GM21360 (cell line): ENCODE measurements around the gene H2BK1.

Experiments
- ATAC-seq: cut with Tn5 transposase; IDR thresholded peaks from one replicate; pipeline ENCODE4 v1.9.1; 2021; ENCODE audit warnings: mild to moderate bottlenecking, moderate library complexity; ENCODE audit not compliant: unreplicated experiment

Gene H2BK1

GRCh38 chr7:151179946-151180345 lies 30.3 kb downstream of the H2BK1 start:
- no peak for ATAC-seq

GRCh38 chr7:151179287-151179860 lies 30.9 kb downstream of the H2BK1 start:
- ATAC-seq = no peak

GRCh38 chr7:151178831-151179230 lies 31.5 kb downstream of the H2BK1 start:
- ATAC-seq = no peak

GRCh38 chr7:151178236-151178635 lies 32.1 kb downstream of the H2BK1 start:
- ATAC-seq = no peak

GRCh38 chr7:151177310-151177709 lies 33.0 kb downstream of the H2BK1 start:
- ATAC-seq = no peak

- no peak for ATAC-seq
Measured at GRCh38 chr7:151176401-151176800, 33.9 kb downstream of the H2BK1 start.

GRCh38 chr7:151175793-151176311 lies 34.4 kb downstream of the H2BK1 start:
- ATAC-seq = no peak

- no peak for ATAC-seq
Measured at GRCh38 chr7:151175047-151175792, 35.1 kb downstream of the H2BK1 start.

GRCh38 chr7:151174246-151175046 lies 35.8 kb downstream of the H2BK1 start:
- no peak for ATAC-seq

- ATAC-seq = no peak
Measured at GRCh38 chr7:151173386-151174245, 36.7 kb downstream of the H2BK1 start.

GRCh38 chr7:151172273-151173141 lies 37.8 kb downstream of the H2BK1 start:
- ATAC-seq = peak; percentile 67

GRCh38 chr7:151168787-151169162 lies 41.5 kb downstream of the H2BK1 start:
- no peak for ATAC-seq

- ATAC-seq = no peak
Measured at GRCh38 chr7:151168003-151168786, 42.1 kb downstream of the H2BK1 start.

- ATAC-seq = no peak
Measured at GRCh38 chr7:151167197-151167961, 42.9 kb downstream of the H2BK1 start, which contains the start of gene GBX1. GBX1 (minus strand) TSS chr7:151167694; CDS start chr7:151167548, 146 bp downstream.

GRCh38 chr7:151166629-151167196 lies 43.6 kb downstream of the H2BK1 start:
- no peak for ATAC-seq

- ATAC-seq = no peak
Measured at GRCh38 chr7:151161757-151162156, 48.5 kb downstream of the H2BK1 start.
